Cardiac muscle cell (in vitro differentiated cells and primary cell): ENCODE data around the gene BRI3. TPM values are rescaled to one million over a fixed set of nuclear protein-coding genes. Genes with fewer than 3 reads are reported as not detected.
"Not testable (repeated sequence)": the region's sequence is repeated elsewhere in the genome, so short reads cannot be mapped to it uniquely, and the experiment has no call there.

Source experiments
- DNase-seq, 2 donors: peaks; one replicate each; pipeline versions ENCODE4 v3.0.0 to v3.0.0-alpha.2; 2010 to 2017; ENCODE audit warnings: low read depth in 1 of 2, low spot score in 1 of 2
- H3K27ac ChIP-seq: fragments of 200-600 bp; sonication (generic); 2 replicates; pipeline ENCODE4 v1.5.1; 2016
- H3K27me3 ChIP-seq: fragments of 200-600 bp; sonication (generic); 2 replicates; pipeline ENCODE4 v1.6.0; 2016; ENCODE audit warnings: control low read depth
- H3K36me3 ChIP-seq: fragments of 200-600 bp; sonication (generic); 2 replicates; pipeline ENCODE4 v1.5.1; 2016; ENCODE audit warnings: control low read depth
- H3K4me1 ChIP-seq: fragments of 200-600 bp; sonication (generic); 2 replicates; pipeline ENCODE4 v1.8.1; 2017; ENCODE audit warnings: low read depth, mild to moderate bottlenecking, mixed run types
- H3K4me3 ChIP-seq: fragments of 200-600 bp; sonication (generic); 2 replicates; pipeline ENCODE4 v1.5.1; 2016; ENCODE audit warnings: mild to moderate bottlenecking
- H3K9me3 ChIP-seq: fragments of 200-600 bp; sonication (generic); 2 replicates; pipeline ENCODE4 v1.5.1; 2017; ENCODE audit warnings: low read depth, mild to moderate bottlenecking, control low read depth
- polyA plus RNA-seq: library from polyadenylated mRNA; unstranded; fragments of >200 nt; fragmentation: Nextera tagmentation; extraction: Ambion mirVana; gene quantifications from 2 replicates; pipeline ENCODE4 v1.2.1, GENCODE V29; 2016
- total RNA-seq: library from RNA; depleted of rRNA; stranded (reverse); fragments of >200 nt; gene quantifications from 2 replicates; pipeline ENCODE4 v1.2.3, GENCODE V29; 2016
- TF ChIP-seq, protein P1 (sequence below): IDR thresholded peaks from 2 replicates; pipeline ENCODE4 v1.5.1; 2012; ENCODE audit warnings: low read depth, mild to moderate bottlenecking, low read length

The BRI3 gene
- total and polyA plus RNA-seq, 2 experiments from 2014 or later, result 23.0 to 50.8 TPM

DNA sequence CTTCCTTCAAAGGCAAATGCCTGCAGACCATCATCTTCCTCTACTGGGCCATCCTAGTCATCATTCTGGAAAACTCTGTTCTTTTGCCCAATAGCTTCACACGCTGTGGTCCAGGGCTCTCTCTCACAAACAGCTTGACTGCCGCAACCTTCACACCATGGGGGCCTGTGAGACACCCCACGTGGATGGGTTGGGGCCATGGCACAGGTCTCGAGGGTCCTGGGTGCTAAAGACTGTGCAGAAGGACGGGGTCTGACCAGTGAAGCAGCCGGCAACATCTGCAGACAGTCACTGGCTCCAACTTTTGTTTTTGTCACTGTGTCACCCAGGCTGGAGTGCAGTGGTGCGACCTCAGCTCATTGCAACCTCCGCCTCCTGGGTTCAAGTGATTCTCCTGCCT is 28.1 kb downstream of the BRI3 start:
- Histone ChIP-seq H3K36me3 (no peaks in the 10 kb centered on the region), H3K4me3 (no peak overlapping the region), H3K4me1 (peaks cover 17% of the 10 kb centered on the region), H3K27me3 (no peaks in the 10 kb centered on the region), H3K9me3 (no peaks in the 10 kb centered on the region), H3K27ac (no peak overlapping the region)
- TF ChIP-seq, protein P1, sequence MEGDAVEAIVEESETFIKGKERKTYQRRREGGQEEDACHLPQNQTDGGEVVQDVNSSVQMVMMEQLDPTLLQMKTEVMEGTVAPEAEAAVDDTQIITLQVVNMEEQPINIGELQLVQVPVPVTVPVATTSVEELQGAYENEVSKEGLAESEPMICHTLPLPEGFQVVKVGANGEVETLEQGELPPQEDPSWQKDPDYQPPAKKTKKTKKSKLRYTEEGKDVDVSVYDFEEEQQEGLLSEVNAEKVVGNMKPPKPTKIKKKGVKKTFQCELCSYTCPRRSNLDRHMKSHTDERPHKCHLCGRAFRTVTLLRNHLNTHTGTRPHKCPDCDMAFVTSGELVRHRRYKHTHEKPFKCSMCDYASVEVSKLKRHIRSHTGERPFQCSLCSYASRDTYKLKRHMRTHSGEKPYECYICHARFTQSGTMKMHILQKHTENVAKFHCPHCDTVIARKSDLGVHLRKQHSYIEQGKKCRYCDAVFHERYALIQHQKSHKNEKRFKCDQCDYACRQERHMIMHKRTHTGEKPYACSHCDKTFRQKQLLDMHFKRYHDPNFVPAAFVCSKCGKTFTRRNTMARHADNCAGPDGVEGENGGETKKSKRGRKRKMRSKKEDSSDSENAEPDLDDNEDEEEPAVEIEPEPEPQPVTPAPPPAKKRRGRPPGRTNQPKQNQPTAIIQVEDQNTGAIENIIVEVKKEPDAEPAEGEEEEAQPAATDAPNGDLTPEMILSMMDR, result no peak
- DNase-seq, result no peak

DNA sequence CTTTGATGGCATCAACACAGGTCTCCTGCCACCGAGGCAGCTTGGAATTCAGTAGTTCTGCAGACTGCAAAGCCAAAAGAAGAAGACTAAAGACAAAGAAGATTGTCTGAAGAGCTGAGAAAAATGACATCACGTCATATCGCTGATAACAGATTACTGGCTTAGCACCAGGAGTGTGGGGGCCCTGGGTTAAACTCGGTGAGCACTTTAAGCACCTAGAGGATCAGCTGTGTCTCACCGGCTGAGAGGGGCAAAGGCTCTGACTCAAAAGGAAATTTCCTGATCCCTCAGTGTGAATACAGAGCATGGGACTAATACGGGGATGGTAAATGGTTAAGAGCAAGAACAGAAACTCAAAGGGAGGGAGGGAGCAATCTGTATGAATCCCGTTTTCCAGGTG is 30.7 kb downstream of the BRI3 start:
- Histone ChIP-seq H3K27me3 (no peaks in the 10 kb centered on the region), H3K9me3 (no peaks in the 10 kb centered on the region), H3K36me3 (no peaks in the 10 kb centered on the region), H3K4me3 (no peak overlapping the region), H3K27ac (peak overlapping the region; percentile 42), H3K4me1 (peaks cover 6% of the 10 kb centered on the region)
- no peak for DNase-seq
- TF ChIP-seq, protein P1, result no peak

DNA sequence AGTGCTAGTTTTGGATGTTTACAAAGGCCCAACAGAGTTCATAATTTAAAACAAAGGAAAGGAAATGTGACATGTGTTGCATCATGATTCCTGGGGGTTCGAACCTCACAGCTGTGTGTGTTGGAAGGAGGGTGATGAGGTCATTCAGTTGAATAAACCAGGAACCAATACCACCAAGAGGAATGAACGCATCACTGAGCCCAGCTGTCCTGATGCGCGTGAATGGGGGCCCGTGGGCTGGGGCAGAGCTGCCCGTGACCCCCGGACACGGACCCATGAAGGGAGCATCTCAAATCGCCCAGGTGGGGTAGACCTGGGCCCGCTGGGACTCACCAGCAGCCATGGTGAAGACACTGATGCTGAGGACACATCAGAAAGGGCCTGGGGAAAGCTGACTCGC is 33.0 kb downstream of the BRI3 start:
- H3K4me1 ChIP-seq, result peaks cover 6% of the 10 kb centered on the region
- peak in 1 of 2 donors; percentile 37 for DNase-seq
- no peaks in the 10 kb centered on the region for H3K27me3 ChIP-seq
- H3K27ac ChIP-seq, result no peak overlapping the region
- H3K36me3 ChIP-seq, result no peaks in the 10 kb centered on the region
- no peaks in the 10 kb centered on the region for H3K9me3 ChIP-seq
- H3K4me3 ChIP-seq, result no peak overlapping the region
- TF ChIP-seq, protein P1, result no peak

DNA sequence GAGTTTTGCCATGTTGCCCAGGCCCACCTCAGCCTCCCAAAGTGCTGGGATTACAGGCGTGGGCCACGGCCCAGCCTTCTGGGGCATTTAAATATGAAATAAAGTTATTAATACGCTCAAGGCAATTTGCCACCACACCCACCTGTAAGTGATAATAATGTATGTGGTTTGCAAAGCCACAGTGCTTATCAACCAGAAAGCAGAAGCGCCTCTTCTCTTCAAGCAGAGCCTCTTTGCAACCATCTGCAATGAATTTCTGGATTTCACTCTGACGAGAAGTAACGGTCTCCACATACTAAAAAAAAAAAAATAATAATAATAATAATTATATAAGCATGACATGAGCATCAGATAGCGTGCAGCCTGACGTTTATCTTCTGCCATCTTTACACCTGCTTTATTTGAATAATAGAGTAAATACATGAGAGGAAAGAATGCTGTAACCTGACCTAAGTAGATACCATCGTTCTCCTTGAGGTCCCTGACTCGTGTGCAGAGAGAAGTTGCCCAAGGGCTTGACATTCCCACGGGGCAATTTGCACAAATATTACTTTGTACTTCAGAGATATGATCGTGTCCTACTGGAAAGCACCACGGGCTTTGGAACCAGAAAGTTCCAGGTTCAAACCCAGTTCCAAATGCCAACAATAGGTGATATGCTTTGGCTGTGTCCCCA is 34.0 kb downstream of the BRI3 start:
- no peak overlapping the region for H3K4me3 ChIP-seq
- TF ChIP-seq, protein P1, result no peak
- no peaks in the 10 kb centered on the region for H3K36me3 ChIP-seq
- DNase-seq, result no peak
- H3K9me3 ChIP-seq, result no peaks in the 10 kb centered on the region
- H3K27ac ChIP-seq, result no peak overlapping the region
- no peaks in the 10 kb centered on the region for H3K27me3 ChIP-seq
- peaks cover 6% of the 10 kb centered on the region for H3K4me1 ChIP-seq

DNA sequence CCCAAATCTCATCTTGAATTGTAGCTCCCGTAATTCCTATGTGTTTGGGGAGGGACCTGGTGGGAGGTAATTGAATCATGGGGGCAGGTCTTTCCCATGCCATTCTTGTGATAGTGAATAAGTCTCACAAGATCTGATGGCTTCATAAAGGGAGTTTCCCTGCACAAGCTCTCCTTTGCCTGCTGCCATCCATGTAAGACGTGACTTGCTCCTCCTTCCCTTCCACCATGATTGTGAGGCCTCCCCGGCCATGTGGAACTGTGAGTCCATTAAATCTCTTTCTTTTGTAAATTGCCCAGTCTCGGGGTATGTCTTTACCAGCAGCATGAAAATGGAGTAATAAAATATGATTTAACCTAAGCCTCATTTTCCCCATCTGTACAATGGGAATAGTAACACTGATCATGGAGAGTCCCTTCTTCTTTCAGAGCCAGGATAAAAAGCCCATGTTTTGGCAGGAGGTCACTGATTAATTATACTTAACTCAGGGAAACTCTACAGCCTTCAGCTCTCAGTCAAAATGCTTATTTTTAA is 34.6 kb downstream of the BRI3 start:
- not testable (repeated sequence) for DNase-seq, H3K27ac ChIP-seq, H3K27me3 ChIP-seq, H3K36me3 ChIP-seq, H3K4me1 ChIP-seq, H3K9me3 ChIP-seq, H3K4me3 ChIP-seq

DNA sequence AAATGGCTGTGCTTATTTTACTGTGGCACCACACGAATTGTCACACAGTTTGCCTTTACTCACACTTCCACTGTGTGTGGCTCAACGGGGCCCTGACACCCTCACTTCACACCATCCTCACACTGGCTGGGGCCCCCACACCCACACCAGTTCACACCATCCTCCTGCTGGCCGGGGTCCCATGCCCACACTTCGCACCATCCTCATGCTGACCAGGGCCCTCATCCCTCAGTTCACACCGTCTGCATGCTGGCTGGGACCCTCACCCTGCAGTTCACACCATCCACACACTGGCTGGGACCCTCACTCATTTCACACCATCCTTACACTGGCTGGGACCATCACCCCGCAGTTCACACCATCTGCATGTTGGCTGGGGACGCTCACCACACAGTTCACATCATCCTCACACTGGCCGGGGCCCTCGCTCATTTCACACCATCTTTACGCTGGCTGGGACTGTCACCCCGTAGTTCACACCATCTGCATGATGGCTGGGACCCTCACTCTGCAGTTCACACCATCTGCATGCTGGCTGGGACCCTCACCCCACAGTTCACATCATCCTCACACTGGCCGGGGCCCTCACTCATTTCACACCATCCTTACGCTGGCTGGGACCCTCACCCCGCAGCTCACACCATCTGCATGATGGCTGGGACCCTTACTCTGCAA is 36.0 kb downstream of the BRI3 start:
- Histone ChIP-seq H3K4me3 (no peak overlapping the region), H3K9me3 (no peaks in the 10 kb centered on the region), H3K27me3 (no peaks in the 10 kb centered on the region), H3K36me3 (no peaks in the 10 kb centered on the region), H3K4me1 (peaks cover under 1% of the 10 kb centered on the region), H3K27ac (no peak overlapping the region)
- no peak for DNase-seq
- TF ChIP-seq, protein P1, result no peak
